Measurements from ENCODE around the gene IER2. TPM values are rescaled to one million over a fixed set of nuclear protein-coding genes. Genes with fewer than 3 reads are reported as not detected.
"Not testable (repeated sequence)": the region's sequence is repeated elsewhere in the genome, so short reads cannot be mapped to it uniquely, and the experiment has no call there.

IER2 gene
- total RNA-seq, 2 experiments from 2014 or later, result 203 to 210 TPM

- ChIA-PET CTCF (interaction anchor here (0.7 to 3.7 kb wide), 12 partner anchors 9 to 107 kb away, joined by 3 to 29 read pairs (median 6); no protein-coding TSS in a partner anchor), POLR2A (interaction anchor here (0.6 to 3.3 kb wide), 26 partner anchors 11 to 1219 kb away, joined by 3 to 183 read pairs (median 4); partner anchors contain the start of gene NACC1)
- Mint-ChIP-seq H3K36me3 (ENCODE audit: low read depth) (peaks cover 46% of the 10 kb centered on the region), H3K27me3 (ENCODE audit: low read depth) (peaks cover 2% of the 10 kb centered on the region), H3K4me3 (peak overlapping the region; percentile 99), H3K9me3 (ENCODE audit: insufficient read depth) (no peaks in the 10 kb centered on the region), H3K4me1 (ENCODE audit: low read depth) (peaks cover 50% of the 10 kb centered on the region), H3K27ac (peak overlapping the region; percentile 94)
- DNase-seq (peak; percentile 86), ATAC-seq (peak; percentile 10)
Measured at GRCh38 chr19:13155472-13156359, 5.5 kb downstream of the IER2 start.

- ChIA-PET CTCF (interaction anchor here (1.1 to 5.8 kb wide), 2 partner anchors 10 to 35 kb away, joined by 3 to 32 read pairs; no protein-coding TSS in a partner anchor), POLR2A (no interaction called here)
- Mint-ChIP-seq H3K27me3 (ENCODE audit: low read depth) (no peaks in the 10 kb centered on the region), H3K36me3 (ENCODE audit: low read depth) (peaks cover 37% of the 10 kb centered on the region), H3K4me1 (ENCODE audit: low read depth) (peaks cover 66% of the 10 kb centered on the region), H3K4me3 (peak overlapping the region; percentile 56), H3K27ac (peak overlapping the region; percentile 64), H3K9me3 (ENCODE audit: insufficient read depth) (no peaks in the 10 kb centered on the region)
- DNase-seq (no peak), ATAC-seq (no peak)
Measured at GRCh38 chr19:13159713-13160112, 9.5 kb downstream of the IER2 start.

DNA sequence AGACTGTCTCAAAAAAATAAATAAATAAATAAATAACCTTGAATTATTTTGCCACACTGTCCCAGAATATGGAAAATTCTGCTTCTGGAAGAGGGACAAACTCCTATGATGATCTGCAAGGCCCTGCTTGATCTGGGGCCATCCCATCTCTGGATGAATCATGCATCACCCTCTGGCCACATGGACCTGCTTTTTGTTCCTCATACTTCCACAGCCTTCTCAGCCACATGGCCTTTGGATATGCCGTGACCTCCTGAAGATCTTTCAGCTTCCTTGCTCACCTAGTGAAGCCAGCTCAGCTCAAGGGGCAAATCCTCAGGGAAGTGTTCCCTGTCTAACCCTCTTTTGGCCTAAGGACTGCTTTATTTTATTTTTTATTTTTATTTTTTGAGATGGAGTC is 10.3 kb downstream of the IER2 start:
- no peak for ATAC-seq
- peaks cover 30% of the 10 kb centered on the region for H3K36me3 Mint-ChIP-seq (ENCODE audit: low read depth)
- no peak overlapping the region for H3K27ac Mint-ChIP-seq
- peak overlapping the region; percentile 50 for H3K4me3 Mint-ChIP-seq
- no peaks in the 10 kb centered on the region for H3K27me3 Mint-ChIP-seq (ENCODE audit: low read depth)
- H3K4me1 Mint-ChIP-seq (ENCODE audit: low read depth), result peaks cover 75% of the 10 kb centered on the region
- DNase-seq, result no peak
- POLR2A ChIA-PET, result interaction anchor here (5.9 kb wide), 1 partner anchor 8 kb away, joined by 134 read pairs; no protein-coding TSS in a partner anchor
- no peaks in the 10 kb centered on the region for H3K9me3 Mint-ChIP-seq (ENCODE audit: insufficient read depth)
- CTCF ChIA-PET, result interaction anchor here (5.8 kb wide), 1 partner anchor 34 kb away, joined by 32 read pairs; no protein-coding TSS in a partner anchor

- Mint-ChIP-seq H3K27ac (peak overlapping the region; percentile 89), H3K9me3 (ENCODE audit: insufficient read depth) (no peaks in the 10 kb centered on the region), H3K4me3 (peak overlapping the region; percentile 88), H3K27me3 (ENCODE audit: low read depth) (no peaks in the 10 kb centered on the region), H3K36me3 (ENCODE audit: low read depth) (peaks cover 33% of the 10 kb centered on the region), H3K4me1 (ENCODE audit: low read depth) (peaks cover 75% of the 10 kb centered on the region)
- ATAC-seq (peak; percentile 67), DNase-seq (peak; percentile 96)
- POLR2A ChIA-PET, result interaction anchor here (0.7 to 9.4 kb wide), 9 partner anchors 8 to 46 kb away, joined by 3 to 183 read pairs (median 7); partner anchors contain the start of genes IER2, NACC1 and STX10
- CTCF ChIA-PET, result interaction anchor here (1.2 to 5.8 kb wide), 7 partner anchors 7 to 198 kb away, joined by 3 to 32 read pairs (median 6); partner anchors contain the start of genes IER2 and STX10
Measured at GRCh38 chr19:13162724-13163608, 12.8 kb downstream of the IER2 start.

DNA sequence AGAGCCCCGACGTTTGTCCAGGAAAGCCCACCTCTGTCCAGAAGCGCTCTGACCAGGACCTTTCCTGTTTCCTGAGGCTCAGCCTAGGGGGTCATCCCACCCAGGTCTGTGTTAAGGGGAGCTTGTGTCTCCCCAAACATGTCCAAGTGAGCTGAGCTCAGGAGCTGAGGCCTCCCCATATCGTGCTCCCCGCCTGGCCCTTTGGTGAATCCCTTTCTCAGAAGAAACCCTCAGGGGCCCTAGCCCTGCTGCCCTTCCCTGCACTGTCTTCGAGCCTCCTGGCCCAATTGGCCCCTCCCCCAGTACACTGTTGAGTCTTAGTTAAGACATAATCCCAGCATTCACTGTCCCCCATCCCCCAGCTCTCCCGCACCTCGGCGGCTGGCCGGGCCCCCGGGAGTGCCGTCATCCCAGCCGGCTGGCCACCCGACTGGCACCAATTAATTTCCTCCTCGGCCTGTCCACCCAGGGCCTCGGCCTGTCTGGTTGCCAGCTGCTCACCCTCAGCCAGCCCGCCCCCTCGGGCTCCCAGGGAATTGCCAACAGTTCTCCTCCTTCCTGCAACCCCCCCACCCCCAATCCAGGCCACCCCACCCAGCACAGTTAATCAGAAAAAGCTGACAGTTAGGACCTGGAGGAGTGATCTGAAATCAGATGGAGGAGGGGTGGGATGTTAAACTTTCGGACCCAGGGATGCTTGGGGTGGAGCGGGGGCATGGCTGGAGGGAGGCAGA is 13.6 kb downstream of the IER2 start:
- POLR2A ChIA-PET, result interaction anchor here (0.6 to 9.4 kb wide), 10 partner anchors 8 to 1218 kb away, joined by 3 to 183 read pairs (median 7); partner anchors contain the start of genes ADGRE5, IER2, NACC1 and STX10
- peak overlapping the region; percentile 88 for H3K4me3 Mint-ChIP-seq
- CTCF ChIA-PET, result interaction anchor here (1.2 to 5.8 kb wide), 6 partner anchors 8 to 31 kb away, joined by 3 to 32 read pairs (median 10); partner anchors contain the start of genes IER2 and STX10

GRCh38 chr19:13164343-13165161 is 14.3 kb downstream of the IER2 start:
- Mint-ChIP-seq H3K4me1 (ENCODE audit: low read depth) (peaks cover 76% of the 10 kb centered on the region), H3K9me3 (ENCODE audit: insufficient read depth) (no peaks in the 10 kb centered on the region), H3K36me3 (ENCODE audit: low read depth) (peaks cover 30% of the 10 kb centered on the region), H3K27me3 (ENCODE audit: low read depth) (no peaks in the 10 kb centered on the region), H3K27ac (peak overlapping the region; percentile 89), H3K4me3 (peak overlapping the region; percentile 88)
- ATAC-seq (no peak), DNase-seq (peak; percentile 55)
- ChIA-PET CTCF (interaction anchor here (1.4 to 5.8 kb wide), 5 partner anchors 9 to 30 kb away, joined by 3 to 32 read pairs (median 14); no protein-coding TSS in a partner anchor), POLR2A (interaction anchor here (0.6 to 9.4 kb wide), 7 partner anchors 9 to 1217 kb away, joined by 3 to 183 read pairs (median 7); partner anchors contain the start of genes ADGRE5 and NACC1)

More for the DNA sequence above, 13.6 kb downstream of the IER2 start:
- H3K27ac Mint-ChIP-seq, result peak overlapping the region; percentile 89
- ATAC-seq (peak; percentile 23), DNase-seq (peak; percentile 75)
- no peaks in the 10 kb centered on the region for H3K9me3 Mint-ChIP-seq (ENCODE audit: insufficient read depth)
- no peaks in the 10 kb centered on the region for H3K27me3 Mint-ChIP-seq (ENCODE audit: low read depth)
- peaks cover 28% of the 10 kb centered on the region for H3K36me3 Mint-ChIP-seq (ENCODE audit: low read depth)
- H3K4me1 Mint-ChIP-seq (ENCODE audit: low read depth), result peaks cover 75% of the 10 kb centered on the region

DNA sequence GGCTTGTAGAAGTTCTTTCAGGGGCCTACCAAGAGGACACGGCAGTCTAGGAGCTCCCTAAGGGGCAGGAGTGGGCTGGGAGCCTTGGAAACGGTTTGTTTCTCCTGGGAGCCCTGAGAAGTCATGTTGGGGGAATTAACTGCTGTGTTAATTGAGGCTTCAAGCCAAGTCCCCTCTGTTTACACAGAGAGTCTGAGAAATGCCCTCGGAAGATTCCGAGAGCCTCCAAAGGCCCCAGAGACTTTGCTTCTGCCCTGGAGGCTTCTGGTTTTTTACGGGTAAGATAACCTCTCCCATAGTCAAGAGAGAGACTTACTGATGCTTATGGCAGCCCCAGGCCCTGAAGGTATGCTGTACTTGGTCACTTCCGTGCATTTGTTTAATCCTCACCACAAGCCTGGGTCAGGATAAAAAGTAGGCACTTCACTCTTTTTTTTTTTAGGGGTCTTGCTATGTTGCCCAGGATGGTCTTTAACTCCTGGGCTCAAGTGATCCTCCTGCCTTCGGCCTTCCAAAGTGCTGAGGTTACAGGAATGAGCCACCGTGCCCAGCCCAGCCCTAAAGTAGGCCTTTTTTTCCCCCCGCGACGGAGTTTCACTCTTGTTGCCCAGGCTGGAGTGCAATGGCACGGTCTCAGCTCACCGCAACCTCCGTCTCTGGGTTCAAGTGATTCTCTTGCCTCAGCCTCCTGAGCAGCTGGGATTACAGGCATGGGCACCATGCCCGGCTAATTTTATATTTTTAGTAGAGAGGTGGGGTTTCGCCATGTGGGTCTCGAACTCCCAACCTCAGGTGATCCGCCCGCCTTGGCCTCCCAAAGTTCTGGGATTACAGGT is 15.2 kb downstream of the IER2 start:
- ChIA-PET CTCF (interaction anchor here (2.3 to 5.8 kb wide), 4 partner anchors 10 to 29 kb away, joined by 14 to 32 read pairs (median 28); no protein-coding TSS in a partner anchor), POLR2A (interaction anchor here (1.2 to 9.4 kb wide), 3 partner anchors 10 to 16 kb away, joined by 3 to 183 read pairs (median 134); no protein-coding TSS in a partner anchor)
- H3K4me3 Mint-ChIP-seq, result peak overlapping the region; percentile 88
- H3K9me3 Mint-ChIP-seq (ENCODE audit: insufficient read depth), result no peaks in the 10 kb centered on the region
- H3K36me3 Mint-ChIP-seq (ENCODE audit: low read depth), result peaks cover 28% of the 10 kb centered on the region
- ATAC-seq (no peak), DNase-seq (no peak)
- no peaks in the 10 kb centered on the region for H3K27me3 Mint-ChIP-seq (ENCODE audit: low read depth)
- H3K4me1 Mint-ChIP-seq (ENCODE audit: low read depth), result peaks cover 79% of the 10 kb centered on the region
- peak overlapping the region; percentile 89 for H3K27ac Mint-ChIP-seq

GRCh38 chr19:13166151-13166550 is 15.9 kb downstream of the IER2 start:
- Mint-ChIP-seq H3K36me3 (ENCODE audit: low read depth) (peaks cover 28% of the 10 kb centered on the region), H3K4me1 (ENCODE audit: low read depth) (peaks cover 83% of the 10 kb centered on the region), H3K27ac (peak overlapping the region; percentile 89), H3K4me3 (peak overlapping the region; percentile 18)
- ChIA-PET CTCF (interaction anchor here (0.7 to 5.0 kb wide), 5 partner anchors 9 to 96 kb away, joined by 4 to 29 read pairs (median 16); no protein-coding TSS in a partner anchor), POLR2A (interaction anchor here (5.4 to 9.4 kb wide), 2 partner anchors 11 to 14 kb away, joined by 81 to 183 read pairs (median 134); no protein-coding TSS in a partner anchor)
- H3K9me3 Mint-ChIP-seq (ENCODE audit: insufficient read depth); ATAC-seq; H3K27me3 Mint-ChIP-seq (ENCODE audit: low read depth); DNase-seq: not testable (repeated sequence)

GRCh38 chr19:13169769-13170168 is 19.6 kb downstream of the IER2 start:
- ATAC-seq, result no peak
- Mint-ChIP-seq H3K36me3 (ENCODE audit: low read depth) (peaks cover 34% of the 10 kb centered on the region), H3K27me3 (ENCODE audit: low read depth) (no peaks in the 10 kb centered on the region), H3K27ac (peak overlapping the region; percentile 99), H3K9me3 (ENCODE audit: insufficient read depth) (no peaks in the 10 kb centered on the region), H3K4me3 (no peak overlapping the region), H3K4me1 (ENCODE audit: low read depth) (peaks cover 91% of the 10 kb centered on the region)
- POLR2A ChIA-PET, result interaction anchor here (2.1 to 9.4 kb wide), 3 partner anchors 13 to 17 kb away, joined by 7 to 183 read pairs (median 81); no protein-coding TSS in a partner anchor
- DNase-seq, result no peak
- CTCF ChIA-PET, result interaction anchor here (0.8 to 5.0 kb wide), 7 partner anchors 9 to 65 kb away, joined by 3 to 28 read pairs (median 3); no protein-coding TSS in a partner anchor

All from activated CD8-positive, alpha-beta T cell treated with anti-CD3 and anti-CD28 coated beads, Interleukin-2, amount 10 ng/mL, durations not matched to agents 7 days and 5 days (primary cell).